GM19043 (cell line): ENCODE data around the gene SLC6A12.

Experiments
- ATAC-seq: cut with Tn5 transposase; IDR thresholded peaks from one replicate; pipeline ENCODE4 v1.9.1; 2021; ENCODE audit warnings: low read depth; ENCODE audit not compliant: unreplicated experiment

The SLC6A12 gene

GRCh38 chr12:181921-182320, 32.0 kb downstream of the SLC6A12 start:
- ATAC-seq: no peak

GRCh38 chr12:180445-180844, 33.5 kb downstream of the SLC6A12 start:
- no peak for ATAC-seq

GRCh38 chr12:179885-180284, 34.1 kb downstream of the SLC6A12 start:
- ATAC-seq: no peak

DNA sequence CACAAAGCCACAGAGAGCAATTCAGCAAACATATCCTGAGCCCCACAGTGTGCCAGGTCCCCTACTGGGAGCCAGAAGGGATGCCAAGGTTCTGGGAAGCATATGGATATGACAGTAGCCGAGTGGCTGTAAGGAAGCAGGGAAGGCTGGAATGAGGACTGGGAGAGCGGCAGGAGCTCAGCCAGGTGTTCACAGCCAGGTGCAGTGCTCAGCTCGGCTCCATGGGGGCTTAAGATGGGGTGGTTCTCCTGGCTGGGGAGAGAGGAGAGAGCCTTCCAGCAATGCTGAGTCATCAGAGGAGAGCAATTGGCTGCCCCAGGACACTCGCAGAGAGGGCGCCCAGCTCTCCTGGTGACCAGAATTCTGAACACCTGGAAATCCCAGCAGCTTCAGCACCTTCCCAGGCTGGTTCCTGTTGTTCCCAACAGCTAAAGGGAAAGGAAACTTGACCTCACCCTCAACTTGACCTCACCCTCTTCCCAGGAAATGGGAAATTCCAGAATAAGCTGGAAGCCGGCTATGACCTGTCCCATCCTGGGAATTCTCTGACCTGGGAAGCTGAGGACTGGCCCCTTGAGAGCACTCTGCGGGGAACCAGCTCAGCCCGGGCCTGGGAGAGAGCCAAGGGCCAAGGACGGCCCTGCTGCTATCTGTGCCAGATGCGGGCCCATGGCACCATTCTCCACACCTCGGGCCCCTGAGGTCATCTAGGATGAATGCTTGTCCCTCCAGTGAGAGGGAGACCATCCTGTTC, 34.6 kb downstream of the SLC6A12 start:
- ATAC-seq: no peak

GRCh38 chr12:178829-179109, 35.2 kb downstream of the SLC6A12 start:
- no peak for ATAC-seq

DNA sequence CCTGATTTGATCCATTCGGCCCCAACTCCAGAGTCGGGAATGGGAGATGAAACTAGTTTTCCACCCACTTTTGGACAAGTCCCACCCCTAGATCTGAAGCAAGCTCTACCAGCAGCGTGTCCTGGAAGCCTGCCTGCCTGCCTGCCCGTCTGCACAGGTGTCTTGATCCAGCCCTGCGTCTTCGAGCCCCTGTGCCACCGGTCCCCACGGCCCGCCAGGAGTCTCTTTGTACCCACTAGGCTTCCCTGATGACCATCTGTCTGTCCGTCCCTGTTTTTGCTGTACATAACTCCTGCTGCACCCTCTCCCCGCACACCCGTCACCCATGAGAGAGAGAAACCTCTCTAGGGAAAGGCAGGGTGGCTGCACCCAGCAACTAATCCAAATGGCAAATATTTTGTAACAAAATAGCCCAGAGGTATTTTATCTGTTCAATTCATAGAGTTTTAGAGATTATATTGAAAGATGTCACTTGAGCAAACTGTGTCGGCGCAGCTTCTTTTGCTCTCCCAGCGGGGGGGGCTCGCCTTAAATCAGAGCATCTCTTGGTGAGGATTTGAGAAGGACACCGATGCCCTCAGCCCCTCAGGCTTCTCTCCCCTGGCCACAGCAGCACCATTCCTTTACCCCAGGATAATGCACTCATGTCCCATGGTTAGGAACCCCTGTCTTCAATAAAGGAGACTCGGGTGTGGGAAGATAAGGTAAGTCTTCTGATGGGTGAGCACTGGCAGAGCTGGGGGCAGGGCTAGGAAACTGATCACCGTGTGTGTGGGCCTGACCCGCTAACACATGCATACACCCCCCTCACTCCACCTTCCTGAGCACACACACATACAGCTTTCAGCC, 35.8 kb downstream of the SLC6A12 start:
- ATAC-seq: no peak

GRCh38 chr12:177336-177979, 36.5 kb downstream of the SLC6A12 start:
- ATAC-seq: no peak

DNA sequence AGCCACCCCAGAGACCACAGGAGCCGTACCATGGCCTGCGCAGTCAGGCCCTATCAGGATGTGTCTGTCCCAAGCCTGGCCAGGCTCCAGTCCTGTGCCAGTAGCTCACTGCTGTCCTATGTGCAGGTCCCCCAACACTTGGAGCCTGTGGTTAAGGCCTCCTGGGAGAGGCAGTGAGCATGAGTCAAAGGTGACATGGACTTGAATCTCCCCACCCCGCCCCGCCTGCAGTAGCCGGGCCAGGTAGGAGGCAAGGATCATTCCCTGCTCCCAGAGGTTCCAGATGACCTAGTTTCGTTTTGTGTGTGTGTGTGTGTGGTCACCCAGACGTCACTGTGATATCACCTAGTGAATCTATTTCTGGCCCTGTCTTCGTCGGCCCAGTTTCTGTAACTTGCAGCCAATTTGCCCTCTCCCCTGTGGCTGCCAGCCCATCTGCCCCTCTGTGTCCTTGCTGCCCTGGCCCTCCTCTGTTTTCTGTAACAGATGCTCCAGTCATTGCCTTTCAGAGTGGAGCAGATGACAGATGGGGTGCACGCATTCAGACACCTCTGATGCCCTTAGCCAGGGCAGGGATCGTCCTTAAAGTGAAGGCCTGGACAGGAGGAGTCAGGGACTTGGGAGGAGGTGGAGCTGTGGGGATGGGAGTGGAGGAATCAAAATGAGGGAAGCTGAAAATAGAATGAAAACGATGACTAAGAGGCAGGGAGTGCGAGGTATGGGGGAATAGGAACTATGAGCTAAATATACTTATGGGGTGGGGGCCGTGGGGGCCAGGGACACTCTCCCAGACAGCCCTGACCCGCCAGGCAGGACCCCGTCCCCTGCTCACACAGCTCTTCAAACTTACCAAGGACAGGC, 37.4 kb downstream of the SLC6A12 start:
- no peak for ATAC-seq

GRCh38 chr12:175759-176158, 38.2 kb downstream of the SLC6A12 start:
- no peak for ATAC-seq

DNA sequence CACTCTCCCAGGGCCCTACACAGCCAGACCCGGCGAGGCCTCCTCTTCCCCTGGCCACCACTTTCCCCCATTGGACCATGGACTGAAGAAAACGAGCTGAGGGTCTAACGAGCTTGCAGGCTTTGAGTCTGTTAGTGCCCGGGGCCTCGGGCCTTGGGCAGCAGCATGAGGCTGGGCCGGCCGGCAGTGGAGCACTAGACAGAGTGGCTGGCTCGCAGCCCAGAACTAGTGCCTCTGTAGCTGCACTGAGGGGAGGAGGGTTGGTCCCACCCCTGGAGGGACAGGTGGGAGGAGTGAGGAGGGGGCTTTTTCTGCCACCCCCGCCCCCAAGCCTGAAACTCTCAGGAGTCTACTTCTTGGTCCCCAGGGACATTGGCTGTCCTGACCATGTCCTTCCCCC, 38.7 kb downstream of the SLC6A12 start:
- ATAC-seq: no peak

DNA sequence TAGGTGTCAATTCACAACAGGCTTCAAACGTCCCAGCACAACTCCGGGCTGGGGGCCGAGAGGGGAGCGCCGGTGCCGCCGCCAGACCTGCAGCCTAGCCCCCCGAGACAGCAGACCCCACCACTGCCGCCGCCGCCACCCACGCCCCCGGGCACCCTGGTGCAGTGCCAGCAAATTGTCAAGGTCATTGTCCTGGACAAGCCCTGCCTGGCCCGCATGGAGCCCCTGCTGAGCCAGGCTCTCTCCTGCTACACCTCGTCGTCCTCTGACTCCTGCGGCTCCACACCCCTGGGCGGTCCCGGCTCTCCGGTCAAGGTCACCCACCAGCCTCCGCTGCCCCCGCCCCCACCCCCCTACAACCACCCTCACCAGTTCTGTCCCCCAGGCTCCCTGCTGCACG, 39.4 kb downstream of the SLC6A12 start:
- no peak for ATAC-seq

GRCh38 chr12:174124-174523, 39.8 kb downstream of the SLC6A12 start:
- ATAC-seq: no peak

- ATAC-seq: no peak
Measured at GRCh38 chr12:172732-173161, 41.2 kb downstream of the SLC6A12 start.

DNA sequence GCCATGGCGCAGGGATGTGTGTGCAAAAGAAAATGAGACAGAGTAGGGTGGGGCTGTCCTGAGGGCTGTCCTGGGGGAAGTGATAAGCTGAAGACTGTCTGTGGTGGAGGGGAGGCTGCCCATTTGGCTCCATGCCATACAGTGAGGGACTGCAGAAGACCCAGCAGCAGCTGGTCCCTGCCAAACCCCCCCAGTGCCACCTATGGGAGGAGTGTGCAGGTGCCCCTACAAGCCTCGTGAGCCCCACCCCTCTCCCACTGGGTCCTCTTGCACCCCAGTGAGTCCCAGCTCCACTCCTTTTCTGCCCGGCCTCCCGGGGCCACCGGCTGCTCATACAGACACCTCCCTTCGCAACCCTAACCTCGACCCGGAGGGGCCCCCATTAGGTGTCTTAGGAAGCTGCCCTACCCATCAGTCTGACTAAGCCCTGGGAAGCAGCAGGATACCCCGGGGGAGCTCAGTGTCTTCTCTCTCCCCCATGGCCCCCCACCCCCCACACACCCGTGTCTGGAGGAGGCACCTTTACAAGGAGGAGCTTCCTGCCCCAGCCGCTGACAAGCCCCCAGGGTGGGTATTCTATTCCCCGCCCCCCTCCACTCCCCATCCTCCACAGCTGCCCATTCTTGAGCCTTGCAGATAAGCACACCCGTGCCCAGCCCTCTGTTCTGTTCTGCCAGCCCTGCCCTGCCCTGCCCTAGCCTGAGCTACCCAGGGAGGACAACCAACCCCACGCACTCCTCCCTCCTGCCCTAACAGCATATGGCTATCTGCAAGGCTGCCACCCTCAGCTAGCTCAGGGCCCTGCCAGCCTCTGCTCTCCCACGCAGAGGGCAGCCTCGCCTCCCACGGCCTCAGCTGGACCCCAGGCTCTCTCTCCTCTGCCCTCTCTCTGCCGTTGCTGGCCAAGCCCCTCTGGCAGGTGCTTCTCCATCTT, 41.9 kb downstream of the SLC6A12 start:
- no peak for ATAC-seq

- ATAC-seq: no peak
Measured at GRCh38 chr12:171276-171675, 42.7 kb downstream of the SLC6A12 start.

DNA sequence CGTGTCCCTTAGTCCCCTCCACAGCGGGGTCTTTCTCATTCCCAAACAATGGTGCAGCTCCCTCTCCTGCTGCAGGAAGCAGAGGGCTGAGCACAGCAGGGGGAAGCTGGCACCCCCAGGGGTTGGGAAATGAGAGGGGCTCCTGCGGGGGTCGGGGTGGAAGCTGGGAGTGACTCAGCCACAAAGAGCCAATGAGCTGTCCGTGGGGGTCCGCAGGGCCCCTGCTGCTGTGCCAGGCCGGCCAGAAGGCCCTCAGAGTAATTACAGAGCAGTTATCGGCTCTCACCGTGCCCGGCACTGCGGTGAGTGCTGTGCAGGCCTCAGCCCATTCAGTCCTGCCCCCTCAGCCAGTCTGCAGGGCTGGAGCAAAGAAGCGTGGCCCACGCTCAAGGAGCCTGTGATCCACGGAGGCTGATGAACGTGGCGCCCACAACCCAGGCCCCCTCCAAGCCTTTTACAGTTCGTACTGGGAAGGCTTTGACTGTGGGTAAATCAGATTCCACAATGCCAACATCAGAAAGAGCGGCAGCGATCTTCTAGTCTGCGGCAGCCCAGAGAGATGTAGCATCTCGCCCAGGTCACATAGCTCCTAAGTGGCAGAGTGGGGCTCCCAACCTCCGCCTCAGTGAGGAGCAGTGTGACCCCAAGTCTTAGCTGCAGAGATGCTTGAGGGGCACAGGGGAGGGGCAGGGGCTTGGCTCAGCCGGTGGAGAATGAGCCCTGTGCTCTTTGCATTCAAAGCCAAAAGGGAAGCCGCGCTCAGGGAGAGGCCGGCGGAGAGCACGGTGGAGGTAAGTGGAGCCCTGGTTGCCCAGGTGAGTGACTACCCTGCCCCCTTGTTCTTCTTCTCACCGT, 43.4 kb downstream of the SLC6A12 start:
- no peak for ATAC-seq

DNA sequence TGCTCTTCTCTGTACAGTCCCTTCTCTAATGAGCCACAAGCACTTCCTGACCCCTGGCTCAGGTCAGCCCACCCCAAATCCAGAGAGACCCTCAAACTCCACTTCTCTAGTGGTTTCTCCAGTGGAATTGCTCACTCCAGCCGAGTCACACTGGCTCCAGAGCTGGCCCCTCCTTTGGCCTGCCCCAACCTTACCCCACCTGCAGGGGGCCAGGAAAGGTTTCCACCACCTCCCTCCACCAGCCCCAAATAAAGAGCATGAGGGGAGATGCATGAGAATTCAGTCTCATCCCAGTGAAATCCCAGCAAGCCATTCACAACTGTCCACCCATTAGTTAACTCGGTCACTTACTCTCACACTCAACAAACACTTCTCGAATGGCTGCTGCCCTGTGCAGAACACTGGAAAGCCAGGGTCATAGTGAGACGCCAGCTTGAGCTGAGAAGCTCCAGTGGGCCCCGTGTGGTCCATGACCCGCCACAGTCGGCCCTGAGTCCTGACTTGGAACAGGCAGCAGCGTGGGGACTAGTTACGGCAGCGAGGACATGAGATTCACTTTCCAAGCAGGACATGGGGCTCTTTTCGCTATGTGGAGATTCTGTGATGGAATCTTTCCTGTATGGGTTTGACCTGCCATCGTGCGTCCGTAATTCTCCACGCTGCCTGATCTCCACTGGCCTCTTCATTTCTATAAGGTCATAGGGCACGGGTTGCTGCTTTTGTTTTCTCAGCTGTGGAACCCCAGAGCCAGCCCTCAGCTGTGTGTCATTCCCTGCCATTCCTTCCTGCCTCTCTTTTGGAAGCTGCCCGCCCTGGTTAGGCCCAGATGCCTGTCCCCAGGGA, 44.2 kb downstream of the SLC6A12 start:
- no peak for ATAC-seq
